Measurements from ENCODE around the gene LEO1. TPM values are rescaled to one million over a fixed set of nuclear protein-coding genes. Genes with fewer than 3 reads are reported as not detected.

LEO1 gene
- total RNA-seq, 1 experiment from 2014 or later = 28.4 TPM

DNA sequence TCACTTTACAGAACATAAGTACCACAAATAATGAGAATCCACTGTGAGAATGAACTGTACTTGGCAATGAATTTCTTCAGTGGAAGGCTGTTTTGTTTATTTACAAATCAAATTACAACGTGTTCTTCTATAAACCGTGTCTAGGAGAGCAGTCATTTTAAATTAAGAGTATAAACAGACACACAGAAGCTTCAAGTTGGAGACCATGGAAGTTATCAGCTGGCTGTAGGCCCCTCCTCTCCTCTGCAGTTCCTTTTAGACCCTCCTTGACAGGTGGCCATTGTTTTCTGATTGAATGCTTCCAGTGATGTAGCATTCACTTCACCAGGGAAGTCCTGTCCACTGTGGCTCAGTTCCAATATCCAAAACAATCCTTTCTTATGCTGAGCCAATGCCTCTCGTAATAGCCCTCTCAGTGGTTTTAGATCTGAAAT lies 40.1 kb upstream of the LEO1 start:
- H3K4me1 Mint-ChIP-seq = peaks cover 2% of the 10 kb centered on the region; the same call in 1 of the 2 replicates
- ATAC-seq = no peak
- no peaks in the 10 kb centered on the region for H3K27me3 Mint-ChIP-seq (ENCODE audit: low read depth)
- DNase-seq (ENCODE audit: low spot score) = no peak
- H3K4me3 Mint-ChIP-seq = no peak overlapping the region
- no peak overlapping the region for H3K27ac Mint-ChIP-seq
- POLR2A ChIA-PET = no interaction called here
- H3K9me3 Mint-ChIP-seq = no peaks in the 10 kb centered on the region
- H3K36me3 Mint-ChIP-seq = no peaks in the 10 kb centered on the region
- CTCF ChIA-PET = interaction anchor here (1.3 to 1.8 kb wide), 2 partner anchors 67 to 235 kb away, joined by 3 to 5 read pairs; no protein-coding TSS in a partner anchor
- TF ChIP-seq, protein P1, sequence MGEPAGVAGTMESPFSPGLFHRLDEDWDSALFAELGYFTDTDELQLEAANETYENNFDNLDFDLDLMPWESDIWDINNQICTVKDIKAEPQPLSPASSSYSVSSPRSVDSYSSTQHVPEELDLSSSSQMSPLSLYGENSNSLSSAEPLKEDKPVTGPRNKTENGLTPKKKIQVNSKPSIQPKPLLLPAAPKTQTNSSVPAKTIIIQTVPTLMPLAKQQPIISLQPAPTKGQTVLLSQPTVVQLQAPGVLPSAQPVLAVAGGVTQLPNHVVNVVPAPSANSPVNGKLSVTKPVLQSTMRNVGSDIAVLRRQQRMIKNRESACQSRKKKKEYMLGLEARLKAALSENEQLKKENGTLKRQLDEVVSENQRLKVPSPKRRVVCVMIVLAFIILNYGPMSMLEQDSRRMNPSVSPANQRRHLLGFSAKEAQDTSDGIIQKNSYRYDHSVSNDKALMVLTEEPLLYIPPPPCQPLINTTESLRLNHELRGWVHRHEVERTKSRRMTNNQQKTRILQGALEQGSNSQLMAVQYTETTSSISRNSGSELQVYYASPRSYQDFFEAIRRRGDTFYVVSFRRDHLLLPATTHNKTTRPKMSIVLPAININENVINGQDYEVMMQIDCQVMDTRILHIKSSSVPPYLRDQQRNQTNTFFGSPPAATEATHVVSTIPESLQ (CRISPR knock-in tag; IDR thresholded peaks at IDR 0.05) = no peak
- no peak for TF ChIP-seq ZNF263 (CRISPR knock-in tag; IDR thresholded peaks at IDR 0.05; ENCODE audit: low read depth)
- TF ChIP-seq, protein P2, sequence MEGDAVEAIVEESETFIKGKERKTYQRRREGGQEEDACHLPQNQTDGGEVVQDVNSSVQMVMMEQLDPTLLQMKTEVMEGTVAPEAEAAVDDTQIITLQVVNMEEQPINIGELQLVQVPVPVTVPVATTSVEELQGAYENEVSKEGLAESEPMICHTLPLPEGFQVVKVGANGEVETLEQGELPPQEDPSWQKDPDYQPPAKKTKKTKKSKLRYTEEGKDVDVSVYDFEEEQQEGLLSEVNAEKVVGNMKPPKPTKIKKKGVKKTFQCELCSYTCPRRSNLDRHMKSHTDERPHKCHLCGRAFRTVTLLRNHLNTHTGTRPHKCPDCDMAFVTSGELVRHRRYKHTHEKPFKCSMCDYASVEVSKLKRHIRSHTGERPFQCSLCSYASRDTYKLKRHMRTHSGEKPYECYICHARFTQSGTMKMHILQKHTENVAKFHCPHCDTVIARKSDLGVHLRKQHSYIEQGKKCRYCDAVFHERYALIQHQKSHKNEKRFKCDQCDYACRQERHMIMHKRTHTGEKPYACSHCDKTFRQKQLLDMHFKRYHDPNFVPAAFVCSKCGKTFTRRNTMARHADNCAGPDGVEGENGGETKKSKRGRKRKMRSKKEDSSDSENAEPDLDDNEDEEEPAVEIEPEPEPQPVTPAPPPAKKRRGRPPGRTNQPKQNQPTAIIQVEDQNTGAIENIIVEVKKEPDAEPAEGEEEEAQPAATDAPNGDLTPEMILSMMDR (IDR thresholded peaks at IDR 0.05) = no peak
- no peak for TF ChIP-seq GRHL2 (CRISPR knock-in tag; IDR thresholded peaks at IDR 0.05; ENCODE audit: insufficient replicate concordance, severe bottlenecking)
- TF ChIP-seq NFYB (CRISPR knock-in tag; conservative IDR thresholded peaks at IDR 0.05; ENCODE audit: low read depth) = no peak

DNA sequence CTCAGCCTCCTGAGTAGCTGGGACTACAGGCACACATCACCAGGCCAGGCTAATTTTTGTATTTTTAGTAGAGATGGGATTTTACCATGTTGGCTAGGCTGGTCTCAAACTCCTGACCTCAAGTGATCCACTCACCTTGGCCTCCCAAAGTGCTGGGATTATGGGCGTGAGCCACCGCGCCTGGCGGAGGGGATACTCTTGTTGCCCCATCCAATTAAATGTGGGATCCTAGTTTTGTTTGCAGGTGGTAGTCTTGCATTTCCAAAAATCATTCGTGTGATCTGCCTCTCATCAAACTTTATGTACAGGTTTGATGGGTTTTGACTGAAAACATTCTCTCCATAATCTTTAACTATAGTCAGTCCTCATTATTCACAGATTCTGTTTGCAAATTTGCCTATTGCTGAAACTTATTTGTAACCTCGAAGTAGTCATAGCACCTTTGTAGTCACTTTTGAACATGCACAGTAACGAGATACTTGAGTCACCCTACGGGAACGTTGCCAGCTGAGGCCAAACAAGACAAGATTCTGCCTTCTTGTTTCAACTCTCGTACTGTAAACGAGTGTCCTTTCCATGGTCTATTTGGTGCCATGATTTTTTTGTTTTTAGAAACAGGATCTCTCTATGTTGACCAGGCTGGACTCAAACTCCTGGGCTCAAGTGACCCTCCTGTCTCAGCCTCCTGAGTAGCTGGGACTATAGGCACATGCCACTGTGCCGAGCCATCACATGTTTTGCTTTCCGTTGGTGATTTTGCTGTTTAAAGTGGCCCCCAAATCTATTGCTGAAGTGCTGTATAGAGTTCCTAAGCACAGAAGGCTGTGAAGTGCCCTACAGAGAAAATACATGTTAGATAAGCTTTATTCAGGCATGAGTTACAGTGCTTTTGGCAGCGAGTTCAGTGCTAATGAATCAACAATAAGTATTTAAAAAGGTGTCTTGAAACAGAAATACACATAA lies 39.3 kb upstream of the LEO1 start:
- Mint-ChIP-seq H3K27me3 (ENCODE audit: low read depth) (no peaks in the 10 kb centered on the region), H3K36me3 (no peaks in the 10 kb centered on the region), H3K4me1 (peaks cover 2% of the 10 kb centered on the region; the same call in 1 of the 2 replicates), H3K9me3 (no peaks in the 10 kb centered on the region), H3K27ac (no peak overlapping the region), H3K4me3 (no peak overlapping the region)
- POLR2A ChIA-PET = no interaction called here
- DNase-seq (ENCODE audit: low spot score) (no peak), ATAC-seq (no peak)
- CTCF ChIA-PET = interaction anchor here (1.2 to 1.8 kb wide), 2 partner anchors 68 kb away, joined by 3 to 5 read pairs; no protein-coding TSS in a partner anchor
- TF ChIP-seq NR2C2 (CRISPR knock-in tag; IDR thresholded peaks at IDR 0.05) (no peak), SMAD3 (CRISPR knock-in tag; IDR thresholded peaks at IDR 0.05; ENCODE audit: borderline replicate concordance) (no peak), ZNF317 (CRISPR knock-in tag; IDR thresholded peaks at IDR 0.05; ENCODE audit: borderline replicate concordance, low read depth) (no peak), ZNF121 (CRISPR knock-in tag; IDR thresholded peaks at IDR 0.05) (no peak), NR3C1 (CRISPR knock-in tag; conservative IDR thresholded peaks at IDR 0.05; ENCODE audit: low read depth) (no peak), FOXJ3 (CRISPR knock-in tag; IDR thresholded peaks at IDR 0.05; ENCODE audit: borderline replicate concordance) (no peak), OVOL2 (CRISPR knock-in tag; IDR thresholded peaks at IDR 0.05; ENCODE audit: borderline replicate concordance) (no peak), GTF2I (CRISPR knock-in tag; conservative IDR thresholded peaks at IDR 0.05) (no peak), ETV6 (CRISPR knock-in tag; IDR thresholded peaks at IDR 0.05) (no peak)
- TF ChIP-seq, protein P3, sequence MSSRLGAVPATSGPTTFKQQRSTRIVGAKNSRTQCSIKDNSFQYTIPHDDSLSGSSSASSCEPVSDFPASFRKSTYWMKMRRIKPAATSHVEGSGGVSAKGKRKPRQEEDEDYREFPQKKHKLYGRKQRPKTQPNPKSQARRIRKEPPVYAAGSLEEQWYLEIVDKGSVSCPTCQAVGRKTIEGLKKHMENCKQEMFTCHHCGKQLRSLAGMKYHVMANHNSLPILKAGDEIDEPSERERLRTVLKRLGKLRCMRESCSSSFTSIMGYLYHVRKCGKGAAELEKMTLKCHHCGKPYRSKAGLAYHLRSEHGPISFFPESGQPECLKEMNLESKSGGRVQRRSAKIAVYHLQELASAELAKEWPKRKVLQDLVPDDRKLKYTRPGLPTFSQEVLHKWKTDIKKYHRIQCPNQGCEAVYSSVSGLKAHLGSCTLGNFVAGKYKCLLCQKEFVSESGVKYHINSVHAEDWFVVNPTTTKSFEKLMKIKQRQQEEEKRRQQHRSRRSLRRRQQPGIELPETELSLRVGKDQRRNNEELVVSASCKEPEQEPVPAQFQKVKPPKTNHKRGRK (CRISPR knock-in tag; IDR thresholded peaks at IDR 0.05; ENCODE audit: borderline replicate concordance) = no peak
- TF ChIP-seq, protein P4, sequence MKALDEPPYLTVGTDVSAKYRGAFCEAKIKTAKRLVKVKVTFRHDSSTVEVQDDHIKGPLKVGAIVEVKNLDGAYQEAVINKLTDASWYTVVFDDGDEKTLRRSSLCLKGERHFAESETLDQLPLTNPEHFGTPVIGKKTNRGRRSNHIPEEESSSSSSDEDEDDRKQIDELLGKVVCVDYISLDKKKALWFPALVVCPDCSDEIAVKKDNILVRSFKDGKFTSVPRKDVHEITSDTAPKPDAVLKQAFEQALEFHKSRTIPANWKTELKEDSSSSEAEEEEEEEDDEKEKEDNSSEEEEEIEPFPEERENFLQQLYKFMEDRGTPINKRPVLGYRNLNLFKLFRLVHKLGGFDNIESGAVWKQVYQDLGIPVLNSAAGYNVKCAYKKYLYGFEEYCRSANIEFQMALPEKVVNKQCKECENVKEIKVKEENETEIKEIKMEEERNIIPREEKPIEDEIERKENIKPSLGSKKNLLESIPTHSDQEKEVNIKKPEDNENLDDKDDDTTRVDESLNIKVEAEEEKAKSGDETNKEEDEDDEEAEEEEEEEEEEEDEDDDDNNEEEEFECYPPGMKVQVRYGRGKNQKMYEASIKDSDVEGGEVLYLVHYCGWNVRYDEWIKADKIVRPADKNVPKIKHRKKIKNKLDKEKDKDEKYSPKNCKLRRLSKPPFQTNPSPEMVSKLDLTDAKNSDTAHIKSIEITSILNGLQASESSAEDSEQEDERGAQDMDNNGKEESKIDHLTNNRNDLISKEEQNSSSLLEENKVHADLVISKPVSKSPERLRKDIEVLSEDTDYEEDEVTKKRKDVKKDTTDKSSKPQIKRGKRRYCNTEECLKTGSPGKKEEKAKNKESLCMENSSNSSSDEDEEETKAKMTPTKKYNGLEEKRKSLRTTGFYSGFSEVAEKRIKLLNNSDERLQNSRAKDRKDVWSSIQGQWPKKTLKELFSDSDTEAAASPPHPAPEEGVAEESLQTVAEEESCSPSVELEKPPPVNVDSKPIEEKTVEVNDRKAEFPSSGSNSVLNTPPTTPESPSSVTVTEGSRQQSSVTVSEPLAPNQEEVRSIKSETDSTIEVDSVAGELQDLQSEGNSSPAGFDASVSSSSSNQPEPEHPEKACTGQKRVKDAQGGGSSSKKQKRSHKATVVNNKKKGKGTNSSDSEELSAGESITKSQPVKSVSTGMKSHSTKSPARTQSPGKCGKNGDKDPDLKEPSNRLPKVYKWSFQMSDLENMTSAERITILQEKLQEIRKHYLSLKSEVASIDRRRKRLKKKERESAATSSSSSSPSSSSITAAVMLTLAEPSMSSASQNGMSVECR (CRISPR knock-in tag; IDR thresholded peaks at IDR 0.05; ENCODE audit: borderline replicate concordance) = no peak
- TF ChIP-seq, protein P5, sequence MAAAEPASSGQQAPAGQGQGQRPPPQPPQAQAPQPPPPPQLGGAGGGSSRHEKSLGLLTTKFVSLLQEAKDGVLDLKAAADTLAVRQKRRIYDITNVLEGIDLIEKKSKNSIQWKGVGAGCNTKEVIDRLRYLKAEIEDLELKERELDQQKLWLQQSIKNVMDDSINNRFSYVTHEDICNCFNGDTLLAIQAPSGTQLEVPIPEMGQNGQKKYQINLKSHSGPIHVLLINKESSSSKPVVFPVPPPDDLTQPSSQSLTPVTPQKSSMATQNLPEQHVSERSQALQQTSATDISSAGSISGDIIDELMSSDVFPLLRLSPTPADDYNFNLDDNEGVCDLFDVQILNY (CRISPR knock-in tag; IDR thresholded peaks at IDR 0.05) = no peak
- TF ChIP-seq, protein P1 (CRISPR knock-in tag; IDR thresholded peaks at IDR 0.05) = no peak
- TF ChIP-seq, protein P6, sequence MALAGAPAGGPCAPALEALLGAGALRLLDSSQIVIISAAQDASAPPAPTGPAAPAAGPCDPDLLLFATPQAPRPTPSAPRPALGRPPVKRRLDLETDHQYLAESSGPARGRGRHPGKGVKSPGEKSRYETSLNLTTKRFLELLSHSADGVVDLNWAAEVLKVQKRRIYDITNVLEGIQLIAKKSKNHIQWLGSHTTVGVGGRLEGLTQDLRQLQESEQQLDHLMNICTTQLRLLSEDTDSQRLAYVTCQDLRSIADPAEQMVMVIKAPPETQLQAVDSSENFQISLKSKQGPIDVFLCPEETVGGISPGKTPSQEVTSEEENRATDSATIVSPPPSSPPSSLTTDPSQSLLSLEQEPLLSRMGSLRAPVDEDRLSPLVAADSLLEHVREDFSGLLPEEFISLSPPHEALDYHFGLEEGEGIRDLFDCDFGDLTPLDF (CRISPR knock-in tag; IDR thresholded peaks at IDR 0.05) = no peak

Measured in WTC11 (cell line).